ENCODE results near the gene RYR1.
"Not testable (repeated sequence)": the region's sequence is repeated elsewhere in the genome, so short reads cannot be mapped to it uniquely, and the experiment has no call there.

RYR1 gene

GRCh38 chr19:38424272-38424671 is 9.2 kb upstream of the RYR1 start:
- intact Hi-C loops (cut with DNase I) = no loop called here
- DNase-seq = no peak

GRCh38 chr19:38425222-38425809 is 8.2 kb upstream of the RYR1 start:
- intact Hi-C loops (cut with DNase I) = no loop called here
- DNase-seq = no peak

GRCh38 chr19:38425810-38426466 is 7.6 kb upstream of the RYR1 start, which contains the start of gene RASGRP4:
TSS of gene RASGRP4 (minus strand) at chr19:38426219. CDS start at chr19:38426091, 128 bp downstream.
- intact Hi-C loops (cut with DNase I) = no loop called here
- DNase-seq = peak in 1 of 10 donors; percentile 70

GRCh38 chr19:38427035-38427677 is 6.3 kb upstream of the RYR1 start:
- intact Hi-C loops (cut with DNase I); DNase-seq: not testable (repeated sequence)

GRCh38 chr19:38429055-38429810 is 4.3 kb upstream of the RYR1 start:
- no peak for DNase-seq
- intact Hi-C loops (cut with DNase I) = no loop called here

- intact Hi-C loops (cut with DNase I) = no loop called here
- no peak for DNase-seq
These were observed 3.7 kb upstream of the RYR1 start for GRCh38 chr19:38429811-38430156.

GRCh38 chr19:38430931-38431330 is 2.6 kb upstream of the RYR1 start:
- no peak for DNase-seq
- intact Hi-C loops (cut with DNase I) = no loop called here

GRCh38 chr19:38434549-38435051 is 1.1 kb downstream of the RYR1 start:
- intact Hi-C loops (cut with DNase I) = no loop called here
- peak in 4 of 10 donors; percentile 12 to 80 (median 24) for DNase-seq

GRCh38 chr19:38437295-38437694 is 3.8 kb downstream of the RYR1 start:
- intact Hi-C loops (cut with DNase I) = no loop called here
- DNase-seq = no peak

- no peak for DNase-seq
- intact Hi-C loops (cut with DNase I) = no loop called here
These were observed 4.4 kb downstream of the RYR1 start for GRCh38 chr19:38437917-38438316.

GRCh38 chr19:38440592-38440991 is 7.1 kb downstream of the RYR1 start:
- DNase-seq = no peak
- intact Hi-C loops (cut with DNase I) = no loop called here

GRCh38 chr19:38441657-38442348 is 8.3 kb downstream of the RYR1 start:
- no peak for DNase-seq
- intact Hi-C loops (cut with DNase I) = no loop called here

GRCh38 chr19:38442736-38443135 is 9.2 kb downstream of the RYR1 start:
- no peak for DNase-seq
- intact Hi-C loops (cut with DNase I) = no loop called here

GRCh38 chr19:38443458-38443999 is 10.0 kb downstream of the RYR1 start:
- intact Hi-C loops (cut with DNase I) = no loop called here
- peak in 1 of 10 donors; percentile 50 for DNase-seq

GRCh38 chr19:38444026-38444425 is 10.5 kb downstream of the RYR1 start:
- intact Hi-C loops (cut with DNase I) = no loop called here
- DNase-seq = peak in 1 of 10 donors; percentile 70

GRCh38 chr19:38445362-38445761 is 11.9 kb downstream of the RYR1 start:
- intact Hi-C loops (cut with DNase I) = no loop called here
- DNase-seq = peak in 1 of 10 donors; percentile 46

GRCh38 chr19:38448225-38448624 is 14.7 kb downstream of the RYR1 start:
- DNase-seq = peak in 1 of 10 donors; percentile 78
- intact Hi-C loops (cut with DNase I) = no loop called here

GRCh38 chr19:38449518-38449917 is 16.0 kb downstream of the RYR1 start:
- no peak for DNase-seq
- intact Hi-C loops (cut with DNase I) = no loop called here

- DNase-seq = peak in 1 of 10 donors; percentile 41
- intact Hi-C loops (cut with DNase I) = no loop called here
These were observed 17.5 kb downstream of the RYR1 start for GRCh38 chr19:38451036-38451435.

- intact Hi-C loops (cut with DNase I) = no loop called here
- DNase-seq = no peak
These were observed 18.1 kb downstream of the RYR1 start for GRCh38 chr19:38451629-38452028.

All from posterior cingulate gyrus (tissue), 11 donors.